PC-3 (cell line): ENCODE data around the gene ARAF.

ENCODE experiments used
- EZH2 ChIP-seq: fragments of 300-600 bp; sonication (generic); IDR thresholded peaks from one replicate; pipeline ENCODE4 v1.6.1; 2017; ENCODE audit warnings: antibody characterized with exemption, mild to moderate bottlenecking, low read length; ENCODE audit not compliant: unreplicated experiment
- EZH2phosphoT487 ChIP-seq: fragments of 300-600 bp; sonication (generic); IDR thresholded peaks from 2 replicates; pipeline ENCODE4 v1.6.1; 2018; ENCODE audit warnings: mild to moderate bottlenecking, antibody characterized with exemption, low read length, borderline replicate concordance
- TF ChIP-seq, protein P1 (sequence below): fragments of 300-600 bp; sonication (generic); conservative IDR thresholded peaks from 2 replicates; pipeline ENCODE4 v1.5.1; 2017; ENCODE audit warnings: antibody characterized with exemption, low read depth, mild to moderate bottlenecking, low read length

- TF ChIP-seq EZH2 (no peak), EZH2phosphoT487 (no peak)
- TF ChIP-seq, protein P1, sequence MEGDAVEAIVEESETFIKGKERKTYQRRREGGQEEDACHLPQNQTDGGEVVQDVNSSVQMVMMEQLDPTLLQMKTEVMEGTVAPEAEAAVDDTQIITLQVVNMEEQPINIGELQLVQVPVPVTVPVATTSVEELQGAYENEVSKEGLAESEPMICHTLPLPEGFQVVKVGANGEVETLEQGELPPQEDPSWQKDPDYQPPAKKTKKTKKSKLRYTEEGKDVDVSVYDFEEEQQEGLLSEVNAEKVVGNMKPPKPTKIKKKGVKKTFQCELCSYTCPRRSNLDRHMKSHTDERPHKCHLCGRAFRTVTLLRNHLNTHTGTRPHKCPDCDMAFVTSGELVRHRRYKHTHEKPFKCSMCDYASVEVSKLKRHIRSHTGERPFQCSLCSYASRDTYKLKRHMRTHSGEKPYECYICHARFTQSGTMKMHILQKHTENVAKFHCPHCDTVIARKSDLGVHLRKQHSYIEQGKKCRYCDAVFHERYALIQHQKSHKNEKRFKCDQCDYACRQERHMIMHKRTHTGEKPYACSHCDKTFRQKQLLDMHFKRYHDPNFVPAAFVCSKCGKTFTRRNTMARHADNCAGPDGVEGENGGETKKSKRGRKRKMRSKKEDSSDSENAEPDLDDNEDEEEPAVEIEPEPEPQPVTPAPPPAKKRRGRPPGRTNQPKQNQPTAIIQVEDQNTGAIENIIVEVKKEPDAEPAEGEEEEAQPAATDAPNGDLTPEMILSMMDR: no peak
Measured at GRCh38 chrX:47577424-47577823, 16.4 kb downstream of the ARAF start.
